Keratinocyte (primary cell): Measurements from ENCODE around the gene ID2. TPM values are rescaled to one million over a fixed set of nuclear protein-coding genes. Genes with fewer than 3 reads are reported as not detected.

Experiments
- DNase-seq: peaks from one replicate; pipeline ENCODE4 v3.0.0-alpha.2; 2011; ENCODE audit warnings: low read depth, missing footprints, low spot score
- FAIRE-seq: peaks from 2 replicates; lab custom pipeline; 2011; peaks lifted over from hg19 to GRCh38; lab: Jason Lieb, UNC
- H2AFZ ChIP-seq: 2 replicates; pipeline ENCODE4 v1.6.0; 2012; ENCODE audit warnings: low read length, control low read depth, inconsistent platforms; ENCODE audit not compliant: control insufficient read depth
- H3K27ac ChIP-seq: 2 replicates; pipeline ENCODE4 v1.5.1; 2011; ENCODE audit warnings: low read length; ENCODE audit not compliant: control insufficient read depth, insufficient read depth
- H3K27me3 ChIP-seq: 3 replicates; pipeline ENCODE4 v1.6.0; 2011; ENCODE audit warnings: low read length; ENCODE audit not compliant: control insufficient read depth, insufficient read depth; ENCODE audit errors: extremely low read depth
- H3K36me3 ChIP-seq, 2 experiments: 2 replicates in 1 of 2; 3 replicates in 1 of 2; pipeline ENCODE4 v1.5.1; 2011; ENCODE audit warnings: low read length in 2 of 2, mild to moderate bottlenecking in 1 of 2; ENCODE audit not compliant: control insufficient read depth in 2 of 2, insufficient read depth in 2 of 2; ENCODE audit errors: extremely low read depth in 1 of 2
- H3K4me1 ChIP-seq: 3 replicates; pipeline ENCODE4 v1.5.1; 2011; ENCODE audit warnings: low read length; ENCODE audit not compliant: control insufficient read depth, insufficient read depth; ENCODE audit errors: extremely low read depth
- H3K4me2 ChIP-seq: 3 replicates; pipeline ENCODE4 v1.6.0; 2011; ENCODE audit warnings: low read depth, low read length; ENCODE audit not compliant: control insufficient read depth, insufficient read depth; ENCODE audit errors: extremely low read depth
- H3K4me3 ChIP-seq, 3 experiments: fragments of 200-600 bp in 1 of 3; sonication (generic) in 1 of 3; 2 replicates in 2 of 3; 3 replicates in 1 of 3; pipeline ENCODE4 v1.5.1; 2011 to 2016; ENCODE audit warnings: low read length in 3 of 3, mild to moderate bottlenecking in 3 of 3, control low read depth in 2 of 3, inconsistent platforms in 1 of 3, low read depth in 1 of 3, mixed read lengths in 1 of 3, mixed run types in 1 of 3, moderate library complexity in 1 of 3; ENCODE audit not compliant: control insufficient read depth in 2 of 3, insufficient read depth in 2 of 3; ENCODE audit errors: extremely low read depth in 1 of 3
- H3K79me2 ChIP-seq: 2 replicates; pipeline ENCODE4 v1.6.0; 2012; ENCODE audit warnings: low read length; ENCODE audit not compliant: control insufficient read depth, insufficient read depth
- H3K9ac ChIP-seq: 3 replicates; pipeline ENCODE4 v1.6.0; 2011; ENCODE audit warnings: low read length; ENCODE audit not compliant: control insufficient read depth, insufficient read depth; ENCODE audit errors: extremely low read depth
- H3K9me1 ChIP-seq: 3 replicates; pipeline ENCODE4 v1.6.0; 2011; ENCODE audit warnings: low read length; ENCODE audit not compliant: control insufficient read depth, insufficient read depth; ENCODE audit errors: extremely low read depth
- H3K9me3 ChIP-seq: 2 replicates; pipeline ENCODE4 v1.5.1; 2012; ENCODE audit warnings: low read depth, low read length; ENCODE audit not compliant: control insufficient read depth
- H4K20me1 ChIP-seq: 3 replicates; pipeline ENCODE4 v1.6.0; 2011; ENCODE audit warnings: low read length; ENCODE audit not compliant: control insufficient read depth, insufficient read depth; ENCODE audit errors: extremely low read depth
- CTCF ChIP-seq, 3 experiments: IDR thresholded peaks in 1 of 3; conservative IDR thresholded peaks in 1 of 3; optimal IDR thresholded peaks in 1 of 3; 2 replicates in 2 of 3; 3 replicates in 1 of 3; pipeline versions ENCODE3 to v1.5.1; 2011; ENCODE audit warnings: low read length in 3 of 3, mild to moderate bottlenecking in 3 of 3, moderate library complexity in 2 of 3, control low read depth in 1 of 3, inconsistent platforms in 1 of 3; ENCODE audit not compliant: insufficient read depth in 2 of 3; ENCODE audit errors: extremely low read depth in 1 of 3
- EZH2 ChIP-seq: IDR thresholded peaks from one replicate; pipeline ENCODE4 v1.6.1; 2012; ENCODE audit warnings: inconsistent platforms, mild to moderate bottlenecking, low read length, moderate library complexity
- dilution Hi-C: fragments of 300-500 bp; cut with MboI; formaldehyde crosslinking; loops from one replicate; pipeline ENCODE4 v1.7.0; 2020; ENCODE audit warnings: low sequenced_read_pairs; ENCODE audit not compliant: extremely low pct_ligation_motif_present
- polyA plus RNA-seq, 5 experiments: library from polyadenylated mRNA; depleted of rRNA in 3 of 5; stranded (reverse) in 3 of 5; stranded (forward) in 1 of 5; unstranded in 1 of 5; fragments of >200 nt; gene quantifications; 1 replicate in 1 of 5; 2 replicates in 3 of 5; 3 replicates in 1 of 5; pipeline versions ENCODE4 v1.2.1 to v1.2.3, GENCODE V29; 2011 to 2012; ENCODE audit warnings: missing spikeins in 2 of 5, low read depth in 1 of 5, low replicate concordance in 1 of 5

ID2 gene
- polyA plus RNA-seq, 1 donor (not counting 4 experiments of a cell fraction or from before 2014, with no cell fraction given): 6.3 TPM

GRCh38 chr2:8650256-8650655, 31.6 kb upstream of the ID2 start:
- dilution Hi-C loops: no loop called here
- Histone ChIP-seq H3K9me1 (no peaks in the 10 kb centered on the region), H3K9ac (no peak overlapping the region), H3K79me2 (no peaks in the 10 kb centered on the region), H3K4me2 (no peak overlapping the region), H3K27me3 (no peaks in the 10 kb centered on the region), H3K4me3 (no peak overlapping the region), H3K9me3 (no peaks in the 10 kb centered on the region), H3K4me1 (no peaks in the 10 kb centered on the region), H3K27ac (no peak overlapping the region), H3K36me3 (no peaks in the 10 kb centered on the region), H2AFZ (no peak overlapping the region), H4K20me1 (no peaks in the 10 kb centered on the region)
- no peak for DNase-seq
- no peak for FAIRE-seq
- TF ChIP-seq EZH2: no peak
- TF ChIP-seq CTCF (optimal IDR thresholded peaks at IDR 0.05 in 1 of 3, IDR thresholded peaks at IDR 0.05 in 1 of 3, conservative IDR thresholded peaks at IDR 0.05 in 1 of 3; ENCODE audit: extremely low read depth in 1 of 3, insufficient read depth in 2 of 3, low read length in 3 of 3): no peak

- Histone ChIP-seq H3K4me1 (no peaks in the 10 kb centered on the region), H4K20me1 (no peaks in the 10 kb centered on the region), H3K27me3 (no peaks in the 10 kb centered on the region), H3K27ac (no peak overlapping the region), H3K4me3 (no peak overlapping the region), H3K79me2 (no peaks in the 10 kb centered on the region), H3K36me3 (no peaks in the 10 kb centered on the region), H3K9me1 (no peaks in the 10 kb centered on the region), H2AFZ (no peak overlapping the region), H3K4me2 (no peak overlapping the region), H3K9ac (no peak overlapping the region), H3K9me3 (no peaks in the 10 kb centered on the region)
- TF ChIP-seq CTCF (optimal IDR thresholded peaks at IDR 0.05 in 1 of 3, IDR thresholded peaks at IDR 0.05 in 1 of 3, conservative IDR thresholded peaks at IDR 0.05 in 1 of 3; ENCODE audit: extremely low read depth in 1 of 3, insufficient read depth in 2 of 3, low read length in 3 of 3) (no peak), EZH2 (no peak)
- FAIRE-seq (no peak), DNase-seq (no peak)
- dilution Hi-C loops: no loop called here
Observed at GRCh38 chr2:8652774-8653426, 29.0 kb upstream of the ID2 start.
